GM19240 (cell line): ENCODE measurements around the gene RLF.

Experiments used
- DNase-seq: peaks from one replicate; pipeline ENCODE4 v3.0.0; 2011; ENCODE audit warnings: low spot score; ENCODE audit not compliant: insufficient read length

RLF gene, protein sequence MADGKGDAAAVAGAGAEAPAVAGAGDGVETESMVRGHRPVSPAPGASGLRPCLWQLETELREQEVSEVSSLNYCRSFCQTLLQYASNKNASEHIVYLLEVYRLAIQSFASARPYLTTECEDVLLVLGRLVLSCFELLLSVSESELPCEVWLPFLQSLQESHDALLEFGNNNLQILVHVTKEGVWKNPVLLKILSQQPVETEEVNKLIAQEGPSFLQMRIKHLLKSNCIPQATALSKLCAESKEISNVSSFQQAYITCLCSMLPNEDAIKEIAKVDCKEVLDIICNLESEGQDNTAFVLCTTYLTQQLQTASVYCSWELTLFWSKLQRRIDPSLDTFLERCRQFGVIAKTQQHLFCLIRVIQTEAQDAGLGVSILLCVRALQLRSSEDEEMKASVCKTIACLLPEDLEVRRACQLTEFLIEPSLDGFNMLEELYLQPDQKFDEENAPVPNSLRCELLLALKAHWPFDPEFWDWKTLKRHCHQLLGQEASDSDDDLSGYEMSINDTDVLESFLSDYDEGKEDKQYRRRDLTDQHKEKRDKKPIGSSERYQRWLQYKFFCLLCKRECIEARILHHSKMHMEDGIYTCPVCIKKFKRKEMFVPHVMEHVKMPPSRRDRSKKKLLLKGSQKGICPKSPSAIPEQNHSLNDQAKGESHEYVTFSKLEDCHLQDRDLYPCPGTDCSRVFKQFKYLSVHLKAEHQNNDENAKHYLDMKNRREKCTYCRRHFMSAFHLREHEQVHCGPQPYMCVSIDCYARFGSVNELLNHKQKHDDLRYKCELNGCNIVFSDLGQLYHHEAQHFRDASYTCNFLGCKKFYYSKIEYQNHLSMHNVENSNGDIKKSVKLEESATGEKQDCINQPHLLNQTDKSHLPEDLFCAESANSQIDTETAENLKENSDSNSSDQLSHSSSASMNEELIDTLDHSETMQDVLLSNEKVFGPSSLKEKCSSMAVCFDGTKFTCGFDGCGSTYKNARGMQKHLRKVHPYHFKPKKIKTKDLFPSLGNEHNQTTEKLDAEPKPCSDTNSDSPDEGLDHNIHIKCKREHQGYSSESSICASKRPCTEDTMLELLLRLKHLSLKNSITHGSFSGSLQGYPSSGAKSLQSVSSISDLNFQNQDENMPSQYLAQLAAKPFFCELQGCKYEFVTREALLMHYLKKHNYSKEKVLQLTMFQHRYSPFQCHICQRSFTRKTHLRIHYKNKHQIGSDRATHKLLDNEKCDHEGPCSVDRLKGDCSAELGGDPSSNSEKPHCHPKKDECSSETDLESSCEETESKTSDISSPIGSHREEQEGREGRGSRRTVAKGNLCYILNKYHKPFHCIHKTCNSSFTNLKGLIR (N-terminal part only)

DNA sequence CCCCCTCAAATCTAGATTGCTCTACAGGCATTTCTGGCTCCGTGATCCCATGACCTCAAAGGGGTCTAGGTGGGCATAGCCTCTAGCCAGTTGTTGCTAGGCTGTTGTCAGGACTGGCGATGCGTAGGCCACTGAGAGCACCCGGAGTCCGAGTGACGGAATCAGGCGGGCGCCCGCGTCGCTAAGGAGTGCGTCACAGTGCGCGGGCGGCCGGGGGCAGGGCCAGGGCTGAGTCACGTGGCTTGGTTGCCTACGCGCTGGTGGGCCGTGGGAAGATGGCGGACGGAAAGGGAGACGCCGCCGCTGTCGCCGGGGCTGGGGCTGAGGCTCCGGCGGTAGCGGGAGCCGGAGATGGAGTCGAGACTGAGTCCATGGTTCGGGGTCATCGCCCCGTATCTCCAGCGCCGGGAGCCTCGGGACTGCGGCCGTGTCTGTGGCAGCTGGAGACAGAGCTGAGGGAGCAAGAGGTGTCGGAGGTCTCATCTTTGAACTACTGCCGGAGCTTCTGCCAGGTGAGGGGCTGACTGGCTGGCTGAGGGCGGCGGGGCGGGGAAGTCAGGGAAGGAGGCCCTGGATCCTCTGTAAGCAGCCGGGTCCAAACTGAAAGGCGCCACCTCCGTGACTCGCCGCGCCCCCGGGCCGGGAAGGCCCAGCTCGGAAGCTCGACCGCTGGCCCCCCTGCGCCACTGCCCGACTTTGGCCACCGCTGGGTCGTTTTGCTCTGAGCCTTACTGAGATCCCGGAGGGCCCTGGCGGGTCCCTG is at the start of gene RLF:
RLF (plus strand) TSS at position 263 of the 763 bp plus-strand sequence; CDS start at position 276, 13 bp downstream.
- peak; percentile 64 for DNase-seq

- DNase-seq: no peak
Observed at GRCh38 chr1:40114400-40114799, 46.8 kb upstream of the RLF start.

DNA sequence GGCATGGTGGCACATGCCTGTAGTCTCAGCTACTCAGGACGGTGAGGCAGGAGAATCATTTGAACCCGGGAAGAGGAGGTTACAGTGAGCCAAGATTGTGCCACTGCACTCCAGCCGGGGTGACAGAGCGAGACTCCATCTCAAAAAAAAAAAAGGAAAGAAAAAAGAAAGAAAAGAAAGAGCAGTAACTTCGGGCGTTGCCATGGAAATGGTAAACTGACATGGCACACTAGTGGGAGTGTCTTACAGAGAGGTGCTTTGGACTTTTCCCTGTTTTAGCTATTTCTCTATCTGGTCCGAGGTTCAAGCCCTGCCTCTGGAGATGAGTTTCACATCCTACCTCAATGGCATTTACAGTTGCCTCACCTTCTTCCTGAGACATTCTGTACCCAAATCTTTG is 41.1 kb upstream of the RLF start:
- DNase-seq: no peak

DNA sequence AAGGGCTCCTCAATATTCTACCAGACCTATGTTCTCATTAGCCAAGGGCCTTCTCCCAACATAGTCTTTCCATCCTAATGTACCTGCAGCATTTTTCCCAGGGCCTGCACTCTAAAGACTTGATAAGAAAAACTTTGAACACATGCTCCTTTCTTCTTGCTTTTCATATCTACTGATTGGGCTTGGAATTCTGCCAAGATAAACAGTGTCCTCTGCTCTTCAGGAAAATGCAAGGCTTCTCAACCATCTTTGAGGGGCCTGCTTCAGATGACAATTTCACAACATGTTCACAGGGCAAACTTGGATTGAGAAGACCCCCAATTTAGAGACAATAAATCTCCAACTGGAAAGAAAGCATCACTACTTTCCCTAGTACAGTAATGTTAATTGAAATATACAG is 38.3 kb upstream of the RLF start:
- no peak for DNase-seq

DNA sequence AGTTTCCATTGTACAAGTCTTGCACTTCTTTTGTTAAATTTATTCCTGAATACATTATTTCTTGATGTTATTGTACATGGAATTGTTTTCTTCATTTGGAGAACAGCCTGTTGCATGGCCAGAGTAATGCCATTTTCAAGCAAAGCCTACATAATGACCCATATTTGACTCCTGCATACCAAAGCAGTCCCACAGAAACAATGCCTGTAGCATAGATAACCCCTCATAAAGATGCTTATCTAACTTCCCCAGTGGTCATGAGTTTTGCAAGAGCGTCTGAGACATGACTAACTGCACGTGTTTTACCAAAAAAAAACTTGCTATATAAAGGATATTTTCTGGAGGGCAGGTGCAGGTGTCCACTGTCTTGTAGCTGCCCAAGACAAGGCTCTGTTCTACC is 30.3 kb upstream of the RLF start:
- no peak for DNase-seq

DNA sequence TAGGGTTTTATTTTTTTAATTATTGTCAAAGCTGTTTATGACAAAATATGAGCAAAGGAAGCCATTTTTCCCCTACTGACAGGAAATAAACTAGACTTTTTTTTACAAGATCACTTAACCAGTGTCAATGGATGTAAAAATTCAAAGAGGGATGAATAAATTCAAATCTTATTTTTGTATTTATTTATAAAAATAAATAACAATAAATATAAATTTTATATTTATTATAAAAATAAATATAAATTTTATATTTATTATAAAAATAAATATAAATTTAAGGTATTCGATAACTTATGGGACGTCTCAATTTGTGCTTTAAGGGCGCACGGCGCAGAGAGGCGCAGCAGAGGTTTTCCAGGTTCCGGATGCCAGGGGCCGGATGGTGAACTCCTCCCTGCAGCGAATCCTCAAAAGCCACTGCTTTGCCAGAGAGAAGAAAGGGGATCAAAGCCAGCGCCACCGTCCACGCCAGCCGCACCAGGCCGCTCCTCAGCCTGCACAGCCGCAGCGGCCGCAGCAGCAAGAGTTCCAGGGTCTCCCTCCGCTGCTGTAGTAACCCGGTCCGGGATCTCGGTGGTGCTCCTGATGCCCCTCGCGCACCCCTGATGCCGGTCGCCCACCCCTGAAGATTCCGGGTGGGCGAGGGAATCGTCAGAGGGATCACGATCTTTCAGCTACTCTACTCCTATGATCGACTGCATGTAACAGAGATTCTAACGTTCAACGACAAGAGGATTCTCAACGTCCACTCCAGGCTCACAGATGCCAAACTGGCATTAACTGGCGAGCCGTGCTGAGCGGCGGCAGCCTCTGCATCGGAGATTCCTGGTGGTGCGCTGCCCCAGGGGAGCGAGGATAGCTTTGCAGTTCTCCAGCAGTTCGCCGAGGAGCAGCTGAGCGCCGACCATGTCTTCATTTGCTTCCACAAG is 28.5 kb upstream of the RLF start:
- no peak for DNase-seq

GRCh38 chr1:40133312-40133665 is 27.9 kb upstream of the RLF start:
- DNase-seq: no peak

DNA sequence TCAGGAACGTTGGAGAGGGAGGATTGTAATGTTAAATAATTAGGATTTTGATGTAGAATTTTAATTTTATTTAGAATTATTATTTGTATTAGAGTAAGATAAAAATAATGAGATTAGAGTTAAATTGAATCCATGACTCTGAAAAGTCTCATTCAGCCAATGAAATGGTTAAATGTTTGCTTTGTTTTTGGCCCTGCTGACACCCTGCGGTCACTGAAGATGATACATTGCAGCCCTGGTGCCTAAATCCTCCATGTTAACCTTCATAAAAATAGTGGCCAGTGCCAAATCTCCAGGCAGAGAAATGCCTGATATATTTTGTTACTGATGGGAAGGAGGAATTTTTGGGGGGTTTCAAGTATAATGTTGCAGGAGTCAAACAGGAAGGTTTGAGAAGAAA is 27.3 kb upstream of the RLF start:
- DNase-seq: no peak

DNA sequence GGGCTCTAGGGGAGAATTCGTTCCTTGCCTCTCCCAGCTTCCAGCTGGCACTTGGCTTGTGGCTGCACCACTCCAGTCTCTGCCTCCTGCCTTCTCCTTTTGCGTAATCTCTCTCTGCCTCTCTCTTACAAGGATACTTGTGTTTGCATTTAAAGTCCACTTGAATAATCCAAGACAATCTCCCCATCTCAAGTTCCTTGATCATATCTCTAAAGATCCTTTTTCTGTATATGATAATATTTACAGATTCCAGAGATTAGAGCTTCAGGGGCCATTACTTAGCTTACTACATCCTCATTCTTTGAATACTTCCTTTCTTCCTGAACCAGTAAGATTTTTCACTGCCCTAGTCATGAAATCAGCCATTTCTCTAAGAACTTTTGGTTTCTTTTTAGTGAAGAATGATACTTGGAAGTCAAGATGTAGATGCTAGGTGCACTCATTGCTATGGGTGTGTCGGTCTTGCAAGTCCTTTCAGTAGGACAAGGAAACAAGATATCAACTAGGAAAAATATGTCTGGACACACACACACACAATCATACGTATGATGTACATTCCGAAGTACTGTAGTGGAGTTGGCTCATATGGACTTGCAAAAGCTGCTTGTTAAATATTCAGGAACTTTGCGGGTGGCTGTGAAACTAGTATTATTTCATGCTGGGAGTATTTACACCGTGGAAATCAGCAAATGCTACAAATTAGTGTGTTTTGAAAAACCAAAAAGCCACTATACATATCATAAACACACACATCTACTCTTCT is 20.8 kb upstream of the RLF start:
- no peak for DNase-seq

DNA sequence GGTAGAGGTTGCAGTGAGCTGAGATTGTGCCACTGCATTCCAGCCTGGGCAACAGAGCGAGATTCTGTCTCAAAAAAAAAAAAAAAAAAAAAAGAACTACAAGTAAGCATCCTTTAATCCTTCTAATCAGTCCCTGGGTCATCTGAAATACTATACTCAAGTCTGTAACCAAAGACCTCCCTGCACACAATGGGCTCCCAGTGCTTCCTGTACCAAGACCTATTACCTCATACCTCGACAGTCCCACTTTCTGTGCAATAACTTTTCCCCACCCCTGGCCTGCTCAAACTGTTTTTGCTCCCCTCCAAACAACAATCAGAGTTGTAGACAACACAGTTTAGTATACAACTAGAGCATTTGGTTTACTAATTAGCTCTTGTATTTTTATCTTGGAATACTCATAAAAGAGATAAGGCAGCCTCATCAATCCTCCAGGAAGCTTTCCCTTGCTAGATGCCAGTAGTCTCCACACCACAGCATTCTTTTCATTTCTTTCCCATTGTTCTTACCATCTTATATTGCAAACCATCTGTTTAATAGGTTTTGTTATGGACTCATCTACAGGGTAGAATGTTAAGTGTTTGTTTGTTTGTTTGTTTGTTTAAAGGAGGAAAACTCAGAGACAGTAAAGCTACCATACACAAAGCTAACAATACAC is 19.2 kb upstream of the RLF start:
- no peak for DNase-seq

GRCh38 chr1:40143891-40144575 is 17.2 kb upstream of the RLF start:
- DNase-seq: peak; percentile 14

DNA sequence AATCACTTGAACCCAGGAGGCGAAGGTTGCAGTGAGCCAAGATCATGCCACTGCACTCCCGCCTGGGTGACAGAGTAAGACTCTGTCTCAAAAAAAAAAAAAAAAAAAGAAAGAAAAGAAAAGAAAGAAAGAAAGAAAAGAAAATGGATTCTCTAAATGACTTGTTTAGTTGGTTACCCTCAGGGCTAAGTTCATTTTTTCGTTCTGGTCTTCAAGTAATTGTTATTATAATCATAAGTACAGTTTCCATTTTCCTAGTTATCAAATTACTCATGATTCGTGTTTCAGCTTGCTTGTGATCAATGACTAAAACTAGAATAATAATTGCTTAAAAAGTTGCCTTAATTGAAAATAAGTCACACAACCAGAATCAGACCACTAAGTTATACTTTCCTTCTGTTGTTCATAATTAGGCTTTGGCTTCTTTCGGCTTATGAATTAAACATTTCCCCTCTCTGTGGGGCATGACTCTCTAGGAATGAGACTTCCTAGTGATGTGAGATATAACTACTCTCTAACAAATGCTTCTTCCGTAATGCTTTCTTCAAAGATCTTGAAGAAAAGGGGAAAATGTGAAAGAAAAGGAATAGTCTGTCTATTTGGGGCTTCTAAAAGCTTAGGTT is 9.6 kb upstream of the RLF start:
- no peak for DNase-seq

DNA sequence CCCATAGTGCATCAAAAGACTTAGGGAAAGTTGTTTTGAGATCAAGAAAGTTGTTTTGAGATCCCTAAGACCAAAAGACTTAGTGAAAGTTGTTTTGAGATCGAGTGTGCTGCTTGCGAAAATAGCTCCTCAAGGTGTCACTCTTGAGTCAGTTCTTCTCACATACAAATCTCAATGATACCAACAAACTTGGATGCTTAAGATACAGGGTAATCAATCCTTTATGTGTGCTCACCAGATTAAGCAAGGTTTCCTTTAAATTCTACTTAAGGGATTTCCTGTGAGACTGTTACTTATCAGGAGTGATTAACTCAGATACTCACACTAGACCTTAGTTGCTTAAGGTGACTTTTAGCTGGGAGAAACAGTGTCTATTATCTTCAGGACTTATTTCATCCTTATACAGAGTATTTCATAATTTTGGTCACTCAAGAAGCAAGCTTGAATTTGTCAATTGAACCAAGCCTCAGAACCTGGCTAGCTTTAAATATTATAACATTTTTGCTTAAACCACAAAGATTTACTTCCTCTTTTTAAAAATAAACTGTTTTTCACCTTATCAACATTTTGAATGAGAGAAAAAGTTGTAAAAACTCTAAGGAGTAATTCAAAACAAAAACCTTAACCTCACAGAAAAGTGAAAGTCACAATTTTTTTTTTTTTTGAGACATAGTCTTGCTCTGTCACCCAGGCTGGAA is 8.0 kb upstream of the RLF start:
- DNase-seq: no peak

DNA sequence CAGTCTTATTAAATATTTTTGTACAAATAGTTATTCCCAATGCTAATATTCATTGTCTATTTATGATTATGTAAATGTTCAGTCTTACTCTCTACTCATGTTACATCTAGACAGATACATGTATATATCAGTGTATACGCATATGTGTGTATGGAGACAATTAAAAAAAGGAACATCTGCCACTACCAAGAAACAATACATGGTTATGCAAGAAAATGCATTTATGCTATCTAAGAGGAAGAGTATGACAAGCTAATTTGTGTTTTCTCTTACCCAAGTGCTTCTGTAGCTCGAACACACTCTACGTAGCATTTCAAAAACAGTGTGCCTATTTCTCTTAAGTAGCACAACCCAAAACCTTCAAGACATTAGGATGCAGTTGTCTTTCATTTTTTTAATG is 6.1 kb upstream of the RLF start:
- no peak for DNase-seq

GRCh38 chr1:40155910-40156309 is 5.3 kb upstream of the RLF start:
- DNase-seq: no peak

DNA sequence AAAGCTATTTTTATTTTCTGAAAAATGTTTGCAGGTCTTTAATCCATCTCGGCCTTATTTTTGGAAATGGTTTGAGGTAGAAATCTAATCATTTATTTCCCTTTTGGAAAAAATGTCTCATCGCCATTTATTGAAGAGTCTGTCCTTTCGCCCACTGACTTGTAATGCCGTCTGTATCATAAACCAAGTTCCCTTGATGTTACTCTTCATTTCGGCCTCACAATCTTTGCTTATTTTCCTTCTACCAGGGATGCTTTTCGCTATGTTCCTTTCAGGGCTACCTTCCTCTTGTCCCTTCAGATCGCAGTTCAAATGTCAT is 422 bp upstream of the RLF start:
- DNase-seq: no peak

GRCh38 chr1:40161888-40162397 is 756 bp downstream of the RLF start:
- DNase-seq: no peak
